SU-DHL-6 (cell line): Measurements from ENCODE around the gene CUL1.

Experiments used
- H2AFZ ChIP-seq: fragments of 200-600 bp; sonication (generic); 2 replicates; pipeline ENCODE4 v1.6.1; 2014; ENCODE audit warnings: low read depth, mild to moderate bottlenecking, moderate library complexity, mixed read lengths, antibody characterized with exemption, low read length; ENCODE audit not compliant: severe bottlenecking
- H3F3A ChIP-seq: fragments of 200-600 bp; shearing (Covaris generic); 2 replicates; pipeline ENCODE4 v1.6.0; 2016; ENCODE audit warnings: antibody characterized with exemption, mild to moderate bottlenecking; ENCODE audit not compliant: insufficient read depth
- H3K27ac ChIP-seq: fragments of 200-600 bp; sonication (generic); 2 replicates; pipeline ENCODE4 v1.5.1; 2016; ENCODE audit warnings: low read depth, mild to moderate bottlenecking, low read length, moderate library complexity, mixed read lengths
- H3K27me3 ChIP-seq: fragments of 200-600 bp; sonication (generic), shearing (Covaris generic); 2 replicates; pipeline ENCODE4 v1.6.0; 2014; ENCODE audit warnings: mild to moderate bottlenecking, low read length
- H3K36me3 ChIP-seq: fragments of 200-600 bp; sonication (generic); 2 replicates; pipeline ENCODE4 v1.6.1; 2014; ENCODE audit warnings: mild to moderate bottlenecking, low read length, mixed read lengths
- H3K4me2 ChIP-seq: fragments of 300-600, 200-600 bp; shearing (Covaris generic), sonication (generic); 2 replicates; pipeline ENCODE4 v1.6.0; 2014; ENCODE audit warnings: low read length, low read depth, mild to moderate bottlenecking; ENCODE audit not compliant: poor library complexity, severe bottlenecking
- H3K4me3 ChIP-seq: fragments of 200-600 bp; sonication (generic); 2 replicates; pipeline ENCODE4 v1.5.1; 2014; ENCODE audit warnings: antibody characterized with exemption, low read length, mild to moderate bottlenecking, mixed read lengths; ENCODE audit not compliant: insufficient read depth, poor library complexity, severe bottlenecking
- H3K79me2 ChIP-seq: fragments of 200-600 bp; sonication (generic); 2 replicates; pipeline ENCODE4 v1.6.1; 2014; ENCODE audit warnings: mild to moderate bottlenecking, low read length, moderate library complexity; ENCODE audit not compliant: insufficient read depth
- H3K9ac ChIP-seq: fragments of 200-600 bp; sonication (generic); 2 replicates; pipeline ENCODE4 v1.7.0; 2014; ENCODE audit warnings: mild to moderate bottlenecking, low read length
- H3K9me2 ChIP-seq: fragments of 200-600 bp; sonication (generic); replicated peaks from 2 replicates; pipeline ENCODE4 v1.6.1; 2014; ENCODE audit warnings: low read length; ENCODE audit not compliant: insufficient read depth
- H3K9me3 ChIP-seq: fragments of 200-600 bp; sonication (generic); 2 replicates; pipeline ENCODE4 v1.6.1; 2014; ENCODE audit warnings: low read length, mixed read lengths; ENCODE audit not compliant: insufficient read depth
- H4K20me1 ChIP-seq: fragments of 200-600 bp; sonication (generic); 2 replicates; pipeline ENCODE4 v1.6.1; 2014; ENCODE audit warnings: low read depth, mild to moderate bottlenecking, antibody characterized with exemption, low read length, moderate library complexity, mixed read lengths
- CTCF ChIP-seq: fragments of 200-600 bp; sonication (generic); IDR thresholded peaks from one replicate; pipeline ENCODE4 v1.5.1; 2017; ENCODE audit warnings: antibody characterized with exemption, mild to moderate bottlenecking, low read length, moderate library complexity; ENCODE audit not compliant: insufficient read depth, poor library complexity, severe bottlenecking
- EZH2phosphoT487 ChIP-seq: fragments of 200-600 bp; sonication (generic), shearing (Covaris generic); conservative IDR thresholded peaks from 2 replicates; pipeline ENCODE4 v1.6.1; 2018; ENCODE audit warnings: mild to moderate bottlenecking, antibody characterized with exemption, low read length, moderate library complexity, mixed read lengths

CUL1 gene

DNA sequence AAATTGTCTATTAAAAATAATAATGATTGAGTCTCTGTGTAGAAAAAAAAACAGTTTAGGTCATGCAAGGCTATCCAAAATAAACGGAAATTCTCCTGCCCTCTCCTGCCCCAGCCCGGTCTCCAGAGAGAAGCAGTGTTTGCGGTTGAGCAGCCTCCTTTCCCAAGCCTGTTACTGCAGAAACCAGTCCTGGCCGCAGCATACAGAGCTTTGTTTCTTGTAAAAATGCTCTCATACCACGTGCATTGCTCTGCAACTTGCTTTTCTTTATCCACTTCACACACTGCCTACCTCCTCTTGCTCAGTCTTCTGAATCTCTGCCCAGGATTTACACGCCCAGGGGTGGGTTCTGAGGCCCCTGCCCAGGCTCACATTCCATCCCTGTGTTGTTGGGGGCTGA is 34.4 kb upstream of the CUL1 start:
- Histone ChIP-seq H3K9ac (no peak overlapping the region), H3K4me3 (no peak overlapping the region), H3K79me2 (no peaks in the 10 kb centered on the region), H3K9me2 (no peaks in the 10 kb centered on the region), H3K27me3 (no peaks in the 10 kb centered on the region), H3K4me2 (no peak overlapping the region), H4K20me1 (no peaks in the 10 kb centered on the region), H2AFZ (no peak overlapping the region), H3K36me3 (no peaks in the 10 kb centered on the region), H3F3A (no peaks in the 10 kb centered on the region), H3K9me3 (no peaks in the 10 kb centered on the region), H3K27ac (no peak overlapping the region)
- TF ChIP-seq EZH2phosphoT487, result no peak
- no peak for TF ChIP-seq CTCF

DNA sequence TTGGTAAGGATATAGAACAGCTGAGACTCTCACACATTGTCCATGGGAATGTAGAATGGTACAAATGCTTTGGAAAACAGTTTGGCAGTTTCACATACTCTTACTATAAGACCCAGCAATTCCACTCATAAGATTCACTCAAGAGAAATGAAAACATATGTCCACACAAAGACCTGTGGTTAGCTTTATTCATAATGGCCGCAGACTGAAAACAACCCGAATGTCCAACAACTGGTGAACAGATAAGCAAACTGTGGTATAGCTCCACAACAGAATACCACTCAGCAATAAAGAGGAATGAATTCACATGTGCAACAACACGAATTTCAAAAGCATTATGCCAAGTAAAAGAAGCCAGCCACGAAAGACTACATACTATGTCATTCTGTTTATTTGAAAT is 33.5 kb upstream of the CUL1 start:
- no peaks in the 10 kb centered on the region for H4K20me1 ChIP-seq
- no peak for TF ChIP-seq CTCF
- no peak for TF ChIP-seq EZH2phosphoT487
- H3K9me3 ChIP-seq, result no peaks in the 10 kb centered on the region
- H3K4me3 ChIP-seq, result no peak overlapping the region
- no peak overlapping the region for H3K9ac ChIP-seq
- no peaks in the 10 kb centered on the region for H3K79me2 ChIP-seq
- H3K27me3 ChIP-seq, result no peaks in the 10 kb centered on the region
- H3F3A ChIP-seq, result no peaks in the 10 kb centered on the region
- no peaks in the 10 kb centered on the region for H3K36me3 ChIP-seq
- H3K4me2 ChIP-seq, result no peak overlapping the region
- H2AFZ ChIP-seq, result no peak overlapping the region
- H3K9me2 ChIP-seq, result no peaks in the 10 kb centered on the region
- H3K27ac ChIP-seq, result no peak overlapping the region

GRCh38 chr7:148669927-148670326 is 28.8 kb upstream of the CUL1 start:
- Histone ChIP-seq H3K9ac (no peak overlapping the region), H3K79me2 (no peaks in the 10 kb centered on the region), H3K27me3 (no peaks in the 10 kb centered on the region), H3K27ac (no peak overlapping the region), H3K4me2 (no peak overlapping the region), H3F3A (no peaks in the 10 kb centered on the region), H3K9me2 (no peaks in the 10 kb centered on the region), H3K36me3 (no peaks in the 10 kb centered on the region), H4K20me1 (no peaks in the 10 kb centered on the region), H3K4me3 (no peak overlapping the region), H2AFZ (no peak overlapping the region), H3K9me3 (0 out of 2 replicates have a peak, but pooled peaks cover 7% of the 10 kb centered on the region)
- TF ChIP-seq CTCF, result no peak
- TF ChIP-seq EZH2phosphoT487, result no peak
